Endothelial cell of umbilical vein (primary cell): ENCODE data around the gene SLC9A9. TPM values are rescaled to one million over a fixed set of nuclear protein-coding genes. Genes with fewer than 3 reads are reported as not detected.

Source experiments
- BruUV-seq: library from RNA; stranded (reverse); fragments of 400-500 nt; replicated peaks from 2 replicates; lab custom pipeline; 2021; lab: Mats Ljungman, UMichigan
- CTCF ChIA-PET: fragments of 300-600, 350-600 bp; sonication (Branson Sonifier 250); formaldehyde crosslinking; loops from one replicate; lab custom pipeline; 2021; ENCODE audit warnings: antibody characterized with exemption, inconsistent platforms; lab: Charles Lee
- POLR2A ChIA-PET: fragments of 300-600, 350-600 bp; sonication (Branson Sonifier 250); formaldehyde crosslinking; loops from one replicate; lab custom pipeline; 2021; ENCODE audit warnings: antibody characterized with exemption, inconsistent platforms; lab: Charles Lee
- DNase-seq: peaks from one replicate; pipeline ENCODE4 v3.0.0-alpha.2; 2011; ENCODE audit warnings: low read depth, low spot score
- FAIRE-seq: peaks from 2 replicates; lab custom pipeline; 2011; peaks lifted over from hg19 to GRCh38; lab: Jason Lieb, UNC
- H2AFZ ChIP-seq: 2 replicates; pipeline ENCODE4 v1.6.0; 2012; ENCODE audit warnings: low read depth, low read length, control low read depth, inconsistent platforms
- H3K27ac ChIP-seq: 2 replicates; pipeline ENCODE4 v1.5.1; 2011; ENCODE audit warnings: low read depth, mild to moderate bottlenecking, control low read depth, low read length, moderate library complexity; ENCODE audit not compliant: insufficient read depth
- H3K27me3 ChIP-seq, 2 experiments: 2 replicates each; pipeline versions ENCODE4 v1.6.0 to v1.6.1; 2011; ENCODE audit warnings: low read length in 2 of 2, mixed read lengths in 1 of 2; ENCODE audit not compliant: control insufficient read depth in 2 of 2, insufficient read depth in 2 of 2
- H3K36me3 ChIP-seq, 2 experiments: 2 replicates in 1 of 2; 3 replicates in 1 of 2; pipeline ENCODE4 v1.5.1; 2011; ENCODE audit warnings: low read length in 2 of 2, mild to moderate bottlenecking in 1 of 2, moderate library complexity in 1 of 2; ENCODE audit not compliant: control insufficient read depth in 2 of 2, insufficient read depth in 2 of 2; ENCODE audit errors: extremely low read depth in 1 of 2
- H3K4me1 ChIP-seq: 3 replicates; pipeline ENCODE4 v1.5.1; 2011; ENCODE audit warnings: mild to moderate bottlenecking, low read length; ENCODE audit not compliant: control insufficient read depth, insufficient read depth; ENCODE audit errors: extremely low read depth
- H3K4me2 ChIP-seq: 2 replicates; pipeline ENCODE4 v1.6.1; 2011; ENCODE audit warnings: low read length, control low read depth, mixed read lengths; ENCODE audit not compliant: insufficient read depth
- H3K4me3 ChIP-seq, 3 experiments: fragments of 200-600 bp in 1 of 3; sonication (generic), shearing (Covaris generic) in 1 of 3; replicated peaks in 1 of 3; 2 replicates each; pipeline ENCODE4 v1.5.1; 2011 to 2016; ENCODE audit warnings: control low read depth in 3 of 3, low read length in 3 of 3, mild to moderate bottlenecking in 2 of 3, inconsistent platforms in 1 of 3, low read depth in 1 of 3, moderate library complexity in 1 of 3; ENCODE audit not compliant: insufficient read depth in 1 of 3
- H3K79me2 ChIP-seq: 2 replicates; pipeline ENCODE4 v1.6.0; 2012; ENCODE audit warnings: low read length, inconsistent platforms; ENCODE audit not compliant: control insufficient read depth, insufficient read depth
- H3K9ac ChIP-seq: replicated peaks from 2 replicates; pipeline ENCODE3; 2011; ENCODE audit warnings: low read length, control low read depth; ENCODE audit not compliant: insufficient read depth; ENCODE audit errors: extremely low read depth
- H3K9me1 ChIP-seq: replicated peaks from 3 replicates; pipeline ENCODE4 v1.6.0; 2011; ENCODE audit warnings: mild to moderate bottlenecking, low read length; ENCODE audit not compliant: control insufficient read depth, insufficient read depth; ENCODE audit errors: extremely low read depth
- H3K9me3 ChIP-seq: replicated peaks from 2 replicates; pipeline ENCODE4 v1.5.1; 2012; ENCODE audit warnings: low read length, inconsistent platforms; ENCODE audit not compliant: control insufficient read depth, insufficient read depth
- H4K20me1 ChIP-seq: replicated peaks from 2 replicates; pipeline ENCODE3; 2011; ENCODE audit warnings: mild to moderate bottlenecking, low read length; ENCODE audit not compliant: control insufficient read depth, insufficient read depth; ENCODE audit errors: extremely low read depth
- FOS ChIP-seq: IDR thresholded peaks from 2 replicates; pipeline ENCODE4 v1.6.1; 2011; ENCODE audit warnings: mild to moderate bottlenecking, low read length, moderate library complexity, borderline replicate concordance; ENCODE audit not compliant: insufficient read depth
- GATA2 ChIP-seq: IDR thresholded peaks from 2 replicates; pipeline ENCODE4 v1.7.0; 2011; ENCODE audit warnings: low read depth, mild to moderate bottlenecking, moderate library complexity, mixed read lengths, low read length; ENCODE audit not compliant: insufficient read length, insufficient read depth
- JUN ChIP-seq: IDR thresholded peaks from 2 replicates; pipeline ENCODE4 v1.6.1; 2011; ENCODE audit warnings: borderline replicate concordance, low read depth; ENCODE audit not compliant: insufficient read length, insufficient read depth
- POLR2A ChIP-seq: IDR thresholded peaks from 2 replicates; pipeline ENCODE4 v1.6.1; 2012; ENCODE audit warnings: low read depth, mild to moderate bottlenecking, control low read depth, low read length
- POLR2AphosphoS5 ChIP-seq: IDR thresholded peaks from 2 replicates; pipeline ENCODE4 v1.6.1; 2012; ENCODE audit warnings: low read depth, mild to moderate bottlenecking, control low read depth, low read length, moderate library complexity; ENCODE audit not compliant: insufficient read depth
- dilution Hi-C: fragments of 300-500 bp; cut with MboI; formaldehyde crosslinking; loops from one replicate; pipeline ENCODE4 v1.15.0; 2019; ENCODE audit warnings: low sequenced_read_pairs; ENCODE audit not compliant: extremely low pct_ligation_motif_present
- intact Hi-C: fragments of 100-400 bp; cut with micrococcal nuclease; formaldehyde crosslinking; loops from one replicate; pipeline ENCODE4 v1.10.0; 2022
- polyA plus RNA-seq, 4 experiments: library from polyadenylated mRNA; depleted of rRNA in 3 of 4; stranded (reverse) in 3 of 4; unstranded in 1 of 4; fragments of >200 nt; gene quantifications; 2 replicates each; pipeline versions ENCODE4 v1.2.1 to v1.2.3, GENCODE V29; 2011 to 2012; ENCODE audit warnings: missing spikeins in 1 of 4
- total RNA-seq: library from RNA; stranded (reverse); gene quantifications from 2 replicates; pipeline ENCODE4 v1.2.3, GENCODE V29; 2021
- TF ChIP-seq, protein P1 (sequence below), 2 donors: IDR thresholded peaks; 1 replicate in 1 of 2; 2 replicates in 1 of 2; pipeline ENCODE4 v1.5.1; 2011; ENCODE audit warnings: low read length in 2 of 2, mild to moderate bottlenecking in 2 of 2, moderate library complexity in 2 of 2, control low read depth in 1 of 2, inconsistent platforms in 1 of 2, low read depth in 1 of 2; ENCODE audit not compliant: insufficient read depth in 1 of 2; ENCODE audit errors: extremely low read depth in 1 of 2

SLC9A9 gene
- total and polyA plus RNA-seq, 2 donors (not counting 3 experiments of a cell fraction or from before 2014, with no cell fraction given): 1.5 to 1.8 TPM

DNA sequence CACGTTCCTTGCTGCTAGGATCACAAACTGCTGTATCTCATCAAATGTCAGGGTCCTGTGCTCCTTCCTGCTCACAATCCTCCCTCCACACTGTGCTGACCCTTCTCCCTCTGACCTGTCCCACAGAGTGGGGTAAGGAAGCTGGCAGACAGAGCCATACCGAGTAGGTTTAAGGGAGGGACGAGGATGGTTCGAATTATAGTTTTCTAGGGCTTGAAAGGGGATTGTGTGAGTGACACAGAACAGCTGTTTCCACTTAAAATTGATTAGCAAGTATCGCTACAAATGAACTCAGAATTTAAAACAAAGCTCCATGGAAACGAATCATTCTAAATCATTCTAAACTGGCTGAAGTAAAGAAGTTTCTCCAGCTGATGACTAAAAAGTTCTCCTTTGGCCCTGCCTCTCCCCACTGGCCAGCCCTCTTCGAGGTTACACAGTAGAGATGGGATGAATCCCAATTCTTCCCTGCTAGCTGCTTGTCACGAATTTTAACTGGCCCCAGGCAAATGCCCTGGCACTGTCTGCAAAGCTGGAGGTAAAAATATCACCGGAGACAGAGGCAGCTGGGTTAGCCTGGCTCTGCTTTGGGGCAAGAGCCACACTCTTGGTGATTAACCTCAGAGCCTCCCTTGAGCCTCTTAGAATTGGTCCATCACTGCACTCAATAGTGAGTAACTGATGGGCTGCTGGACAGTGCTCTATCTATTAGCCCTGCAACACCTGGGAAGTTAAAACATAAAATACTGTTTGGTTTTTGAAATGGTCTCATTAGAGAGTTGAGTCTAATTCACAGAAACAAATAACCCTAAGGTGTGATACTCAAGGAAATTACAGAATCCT lies 533.8 kb downstream of the SLC9A9 start:
- no TSS peak for BruUV-seq

DNA sequence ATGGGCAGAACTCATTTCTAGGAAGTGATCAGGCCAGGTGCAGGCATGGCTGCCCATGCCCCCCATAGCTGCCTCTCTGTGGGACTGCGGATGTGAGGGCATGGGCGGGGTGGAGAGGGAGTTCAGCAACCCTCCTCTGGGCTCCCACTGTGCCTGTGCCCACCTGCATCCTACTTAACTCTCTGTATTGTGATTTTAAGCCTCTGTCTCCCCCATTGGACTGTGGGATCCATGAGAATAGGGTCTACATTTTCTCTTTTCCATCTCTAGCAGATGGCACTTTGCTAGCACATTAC lies 534.4 kb downstream of the SLC9A9 start:
- dilution Hi-C loops: no loop called here

More for the DNA sequence above, 533.8 kb downstream of the SLC9A9 start:
- Histone ChIP-seq H3K4me3 (no peak overlapping the region), H4K20me1 (no peaks in the 10 kb centered on the region), H3K9me3 (no peaks in the 10 kb centered on the region), H3K4me1 (no peaks in the 10 kb centered on the region), H3K36me3 (no peaks in the 10 kb centered on the region), H3K9me1 (no peaks in the 10 kb centered on the region), H3K4me2 (no peak overlapping the region), H2AFZ (no peak overlapping the region), H3K27ac (no peak overlapping the region), H3K27me3 (no peaks in the 10 kb centered on the region), H3K9ac (no peak overlapping the region), H3K79me2 (no peaks in the 10 kb centered on the region)
- FAIRE-seq (no peak), DNase-seq (no peak)
- dilution Hi-C loops: no loop called here
- ChIA-PET CTCF (interaction anchor here (3.1 kb wide), 1 partner anchor 10 kb away, joined by 10 read pairs; no protein-coding TSS in a partner anchor), POLR2A (no interaction called here)
- intact Hi-C loops: no loop called here
- TF ChIP-seq POLR2AphosphoS5: no peak
- TF ChIP-seq JUN: no peak
- no peak for TF ChIP-seq FOS
- TF ChIP-seq GATA2: no peak

More for the DNA sequence above, 534.4 kb downstream of the SLC9A9 start:
- TF ChIP-seq, protein P1, sequence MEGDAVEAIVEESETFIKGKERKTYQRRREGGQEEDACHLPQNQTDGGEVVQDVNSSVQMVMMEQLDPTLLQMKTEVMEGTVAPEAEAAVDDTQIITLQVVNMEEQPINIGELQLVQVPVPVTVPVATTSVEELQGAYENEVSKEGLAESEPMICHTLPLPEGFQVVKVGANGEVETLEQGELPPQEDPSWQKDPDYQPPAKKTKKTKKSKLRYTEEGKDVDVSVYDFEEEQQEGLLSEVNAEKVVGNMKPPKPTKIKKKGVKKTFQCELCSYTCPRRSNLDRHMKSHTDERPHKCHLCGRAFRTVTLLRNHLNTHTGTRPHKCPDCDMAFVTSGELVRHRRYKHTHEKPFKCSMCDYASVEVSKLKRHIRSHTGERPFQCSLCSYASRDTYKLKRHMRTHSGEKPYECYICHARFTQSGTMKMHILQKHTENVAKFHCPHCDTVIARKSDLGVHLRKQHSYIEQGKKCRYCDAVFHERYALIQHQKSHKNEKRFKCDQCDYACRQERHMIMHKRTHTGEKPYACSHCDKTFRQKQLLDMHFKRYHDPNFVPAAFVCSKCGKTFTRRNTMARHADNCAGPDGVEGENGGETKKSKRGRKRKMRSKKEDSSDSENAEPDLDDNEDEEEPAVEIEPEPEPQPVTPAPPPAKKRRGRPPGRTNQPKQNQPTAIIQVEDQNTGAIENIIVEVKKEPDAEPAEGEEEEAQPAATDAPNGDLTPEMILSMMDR (IDR thresholded peaks at IDR 0.05; ENCODE audit: extremely low read depth in 1 of 2, insufficient read depth in 1 of 2, low read depth in 1 of 2, low read length in 2 of 2): no peak
- TF ChIP-seq POLR2A: no peak
- Histone ChIP-seq H3K9ac (no peak overlapping the region), H3K79me2 (no peaks in the 10 kb centered on the region), H3K4me3 (no peak overlapping the region), H4K20me1 (no peaks in the 10 kb centered on the region), H3K4me2 (no peak overlapping the region), H3K9me1 (no peaks in the 10 kb centered on the region), H3K27ac (no peak overlapping the region), H3K4me1 (no peaks in the 10 kb centered on the region), H3K27me3 (no peaks in the 10 kb centered on the region), H3K36me3 (no peaks in the 10 kb centered on the region), H2AFZ (no peak overlapping the region), H3K9me3 (no peaks in the 10 kb centered on the region)
- POLR2A ChIA-PET: no interaction called here
- BruUV-seq: no TSS peak
- CTCF ChIA-PET: no interaction called here
- intact Hi-C loops: no loop called here
- DNase-seq (no peak), FAIRE-seq (no peak)
